ENCODE measurements around the gene IL26.
"Not testable (repeated sequence)": the region's sequence is repeated elsewhere in the genome, so short reads cannot be mapped to it uniquely, and the experiment has no call there.

The IL26 gene

GRCh38 chr12:68180792-68181744, 44.5 kb downstream of the IL26 start:
- H3K4me3 ChIP-seq (ENCODE audit: low read depth, low read length) = no peak overlapping the region
- H3K27me3 ChIP-seq (ENCODE audit: control insufficient read depth, insufficient read depth, low read length) = no peaks in the 10 kb centered on the region
- H3K36me3 ChIP-seq (ENCODE audit: control insufficient read depth, insufficient read depth, low read length) = no peaks in the 10 kb centered on the region
- no peak overlapping the region for H3K9ac ChIP-seq (ENCODE audit: low read depth, low read length)
- no peaks in the 10 kb centered on the region for H3K9me3 ChIP-seq (ENCODE audit: control insufficient read depth, insufficient read depth, low read length)
- no peaks in the 10 kb centered on the region for H3K4me1 ChIP-seq (ENCODE audit: control insufficient read depth, insufficient read depth, low read length)

GRCh38 chr12:68178774-68179439, 46.7 kb downstream of the IL26 start:
- Histone ChIP-seq H3K4me1 (ENCODE audit: control insufficient read depth, insufficient read depth, low read length) (no peaks in the 10 kb centered on the region), H3K4me3 (ENCODE audit: low read depth, low read length) (no peak overlapping the region), H3K9me3 (ENCODE audit: control insufficient read depth, insufficient read depth, low read length) (no peaks in the 10 kb centered on the region)

GRCh38 chr12:68178184-68178583, 47.4 kb downstream of the IL26 start:
- Histone ChIP-seq H3K27me3 (ENCODE audit: control insufficient read depth, insufficient read depth, low read length) (no peaks in the 10 kb centered on the region), H3K9me3 (ENCODE audit: control insufficient read depth, insufficient read depth, low read length) (no peaks in the 10 kb centered on the region), H3K4me1 (ENCODE audit: control insufficient read depth, insufficient read depth, low read length) (no peaks in the 10 kb centered on the region), H3K36me3 (ENCODE audit: control insufficient read depth, insufficient read depth, low read length) (no peaks in the 10 kb centered on the region), H3K4me3 (ENCODE audit: low read depth, low read length) (no peak overlapping the region), H3K9ac (ENCODE audit: low read depth, low read length) (no peak overlapping the region)

More at GRCh38 chr12:68178774-68179439, 46.7 kb downstream of the IL26 start:
- Histone ChIP-seq H3K9ac (ENCODE audit: low read depth, low read length) (no peak overlapping the region), H3K27me3 (ENCODE audit: control insufficient read depth, insufficient read depth, low read length) (no peaks in the 10 kb centered on the region), H3K36me3 (ENCODE audit: control insufficient read depth, insufficient read depth, low read length) (no peaks in the 10 kb centered on the region)

GRCh38 chr12:68177562-68177961, 48.0 kb downstream of the IL26 start:
- H3K27me3 ChIP-seq (ENCODE audit: control insufficient read depth, insufficient read depth, low read length) = no peaks in the 10 kb centered on the region
- H3K4me1 ChIP-seq (ENCODE audit: control insufficient read depth, insufficient read depth, low read length) = no peaks in the 10 kb centered on the region
- H3K9me3 ChIP-seq (ENCODE audit: control insufficient read depth, insufficient read depth, low read length) = no peaks in the 10 kb centered on the region
- H3K4me3 ChIP-seq (ENCODE audit: low read depth, low read length) = no peak overlapping the region
- H3K36me3 ChIP-seq (ENCODE audit: control insufficient read depth, insufficient read depth, low read length) = no peaks in the 10 kb centered on the region
- H3K9ac ChIP-seq (ENCODE audit: low read depth, low read length) = no peak overlapping the region

GRCh38 chr12:68176257-68176656, 49.4 kb downstream of the IL26 start:
- Histone ChIP-seq H3K9me3 (ENCODE audit: control insufficient read depth, insufficient read depth, low read length) (no peaks in the 10 kb centered on the region), H3K4me1 (ENCODE audit: control insufficient read depth, insufficient read depth, low read length) (no peaks in the 10 kb centered on the region), H3K27me3 (ENCODE audit: control insufficient read depth, insufficient read depth, low read length) (no peaks in the 10 kb centered on the region), H3K9ac (ENCODE audit: low read depth, low read length) (no peak overlapping the region), H3K36me3 (ENCODE audit: control insufficient read depth, insufficient read depth, low read length) (no peaks in the 10 kb centered on the region), H3K4me3 (ENCODE audit: low read depth, low read length) (no peak overlapping the region)

GRCh38 chr12:68175557-68176061, 50.0 kb downstream of the IL26 start:
- Histone ChIP-seq H3K4me1 (ENCODE audit: control insufficient read depth, insufficient read depth, low read length) (no peaks in the 10 kb centered on the region), H3K4me3 (ENCODE audit: low read depth, low read length) (no peak overlapping the region), H3K9ac (ENCODE audit: low read depth, low read length) (no peak overlapping the region), H3K27me3 (ENCODE audit: control insufficient read depth, insufficient read depth, low read length) (no peaks in the 10 kb centered on the region), H3K9me3 (ENCODE audit: control insufficient read depth, insufficient read depth, low read length) (no peaks in the 10 kb centered on the region), H3K36me3 (ENCODE audit: control insufficient read depth, insufficient read depth, low read length) (no peaks in the 10 kb centered on the region)

GRCh38 chr12:68174761-68175160, 50.8 kb downstream of the IL26 start:
- not testable (repeated sequence) for H3K4me1 ChIP-seq (ENCODE audit: control insufficient read depth, insufficient read depth, low read length); H3K27me3 ChIP-seq (ENCODE audit: control insufficient read depth, insufficient read depth, low read length); H3K9ac ChIP-seq (ENCODE audit: low read depth, low read length); H3K36me3 ChIP-seq (ENCODE audit: control insufficient read depth, insufficient read depth, low read length); H3K9me3 ChIP-seq (ENCODE audit: control insufficient read depth, insufficient read depth, low read length); H3K4me3 ChIP-seq (ENCODE audit: low read depth, low read length)

GRCh38 chr12:68173792-68174191, 51.8 kb downstream of the IL26 start:
- no peaks in the 10 kb centered on the region for H3K36me3 ChIP-seq (ENCODE audit: control insufficient read depth, insufficient read depth, low read length)
- H3K4me3 ChIP-seq (ENCODE audit: low read depth, low read length) = no peak overlapping the region
- no peak overlapping the region for H3K9ac ChIP-seq (ENCODE audit: low read depth, low read length)
- H3K9me3 ChIP-seq (ENCODE audit: control insufficient read depth, insufficient read depth, low read length) = no peaks in the 10 kb centered on the region
- H3K4me1 ChIP-seq (ENCODE audit: control insufficient read depth, insufficient read depth, low read length) = no peaks in the 10 kb centered on the region
- H3K27me3 ChIP-seq (ENCODE audit: control insufficient read depth, insufficient read depth, low read length) = no peaks in the 10 kb centered on the region

GRCh38 chr12:68170726-68171125, 54.9 kb downstream of the IL26 start:
- H3K9me3 ChIP-seq (ENCODE audit: control insufficient read depth, insufficient read depth, low read length) = no peaks in the 10 kb centered on the region
- no peak overlapping the region for H3K4me3 ChIP-seq (ENCODE audit: low read depth, low read length)
- no peaks in the 10 kb centered on the region for H3K36me3 ChIP-seq (ENCODE audit: control insufficient read depth, insufficient read depth, low read length)
- H3K4me1 ChIP-seq (ENCODE audit: control insufficient read depth, insufficient read depth, low read length) = no peaks in the 10 kb centered on the region
- no peak overlapping the region for H3K9ac ChIP-seq (ENCODE audit: low read depth, low read length)
- H3K27me3 ChIP-seq (ENCODE audit: control insufficient read depth, insufficient read depth, low read length) = no peaks in the 10 kb centered on the region

GRCh38 chr12:68169213-68169889, 56.3 kb downstream of the IL26 start:
- no peak overlapping the region for H3K9ac ChIP-seq (ENCODE audit: low read depth, low read length)
- no peaks in the 10 kb centered on the region for H3K36me3 ChIP-seq (ENCODE audit: control insufficient read depth, insufficient read depth, low read length)
- H3K9me3 ChIP-seq (ENCODE audit: control insufficient read depth, insufficient read depth, low read length) = no peaks in the 10 kb centered on the region
- H3K4me1 ChIP-seq (ENCODE audit: control insufficient read depth, insufficient read depth, low read length) = no peaks in the 10 kb centered on the region
- no peaks in the 10 kb centered on the region for H3K27me3 ChIP-seq (ENCODE audit: control insufficient read depth, insufficient read depth, low read length)
- H3K4me3 ChIP-seq (ENCODE audit: low read depth, low read length) = no peak overlapping the region

- no peaks in the 10 kb centered on the region for H3K36me3 ChIP-seq (ENCODE audit: control insufficient read depth, insufficient read depth, low read length)
Observed at GRCh38 chr12:68166317-68166831, 59.2 kb downstream of the IL26 start.

More at GRCh38 chr12:68166317-68166831, 59.2 kb downstream of the IL26 start:
- Histone ChIP-seq H3K27me3 (ENCODE audit: control insufficient read depth, insufficient read depth, low read length) (no peaks in the 10 kb centered on the region), H3K9ac (ENCODE audit: low read depth, low read length) (no peak overlapping the region), H3K4me1 (ENCODE audit: control insufficient read depth, insufficient read depth, low read length) (no peaks in the 10 kb centered on the region), H3K9me3 (ENCODE audit: control insufficient read depth, insufficient read depth, low read length) (no peaks in the 10 kb centered on the region), H3K4me3 (ENCODE audit: low read depth, low read length) (no peak overlapping the region)

Data from iPS-15b (cell line).